ENCODE results near the gene SLC6A5. TPM values are rescaled to one million over a fixed set of nuclear protein-coding genes. Genes with fewer than 3 reads are reported as not detected.
A peak's percentile ranks its signal among the peaks of the same experiment; 100 is the strongest.

Gene SLC6A5
- total and polyA plus RNA-seq, 7 experiments from 2014 or later: not detected

DNA sequence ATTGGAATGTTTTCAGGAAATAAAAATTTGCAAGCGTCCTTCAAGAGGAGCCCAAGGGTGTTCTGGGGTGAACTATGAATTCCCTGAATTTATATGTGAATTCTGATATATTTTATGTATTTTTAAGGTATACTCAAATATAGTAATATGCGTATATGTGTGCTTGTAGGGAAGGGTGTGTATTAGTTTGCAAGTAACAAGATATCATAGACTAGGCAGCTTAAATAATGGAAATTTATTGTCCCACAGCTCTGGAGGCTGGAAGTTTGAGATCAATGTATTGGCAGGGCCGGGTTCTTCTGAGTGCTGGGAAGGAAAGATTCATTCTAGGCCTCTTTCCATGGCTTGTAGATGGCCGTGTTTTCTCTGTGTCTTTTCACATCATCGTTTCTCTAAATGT is 16.2 kb upstream of the SLC6A5 start:
- Mint-ChIP-seq H3K4me3 (no peak overlapping the region), H3K9me3 (peaks cover 0 to 5% (median 0%) of the 10 kb centered on the region in 11 donors), H3K4me1 (peaks cover 0 to 4% (median 0%) of the 10 kb centered on the region in 7 donors), H3K27ac (no peak overlapping the region), H3K27me3 (peaks cover 2 to 9% (median 5%) of the 10 kb centered on the region in 5 donors), H3K36me3 (no peaks in the 10 kb centered on the region)
- Histone ChIP-seq H3K4me1 (ENCODE audit: control insufficient read depth in 2 of 2, insufficient read depth in 2 of 2, low read length in 2 of 2) (no peaks in the 10 kb centered on the region), H3K36me3 (ENCODE audit: control insufficient read depth in 2 of 3, insufficient read depth in 3 of 3, low read length in 3 of 3) (no peaks in the 10 kb centered on the region), H3K4me3 (ENCODE audit: low read length) (no peak overlapping the region), H3K27me3 (ENCODE audit: control insufficient read depth in 2 of 2, insufficient read depth in 2 of 2, low read length in 2 of 2) (no peaks in the 10 kb centered on the region), H3K9me3 (ENCODE audit: control insufficient read depth in 2 of 3, low read length in 3 of 3) (no peaks in the 10 kb centered on the region), H3K27ac (ENCODE audit: low read depth, low read length) (no peak overlapping the region)
- POLR2A ChIA-PET: no interaction called here
- intact Hi-C loops (cut with micrococcal nuclease): no loop called here
- DNase-seq (no peak), ATAC-seq (no peak)
- CTCF ChIA-PET: no interaction called here

GRCh38 chr11:20584093-20584774 is 15.2 kb upstream of the SLC6A5 start:
- intact Hi-C loops (cut with micrococcal nuclease): no loop called here
- H3K36me3 ChIP-seq (ENCODE audit: control insufficient read depth in 2 of 3, insufficient read depth in 3 of 3, low read length in 3 of 3): no peaks in the 10 kb centered on the region
- no peaks in the 10 kb centered on the region for H3K9me3 ChIP-seq (ENCODE audit: control insufficient read depth in 2 of 3, low read length in 3 of 3)
- H3K4me1 ChIP-seq (ENCODE audit: control insufficient read depth in 2 of 2, insufficient read depth in 2 of 2, low read length in 2 of 2): no peaks in the 10 kb centered on the region
- ChIA-PET POLR2A (no interaction called here), CTCF (no interaction called here)
- H3K4me3 Mint-ChIP-seq: no peak overlapping the region
- peak overlapping the region in 2 of 9 donors; percentile 1 to 13 for H3K27ac Mint-ChIP-seq
- peaks cover 3 to 19% (median 11%) of the 10 kb centered on the region in 5 donors for H3K27me3 Mint-ChIP-seq
- H3K27ac ChIP-seq (ENCODE audit: low read depth, low read length): no peak overlapping the region
- no peak for ATAC-seq
- H3K4me1 Mint-ChIP-seq: peaks cover 0 to 4% (median 0%) of the 10 kb centered on the region in 7 donors
- no peaks in the 10 kb centered on the region for H3K36me3 Mint-ChIP-seq
- no peak for DNase-seq
- peaks cover 0 to 5% (median 0%) of the 10 kb centered on the region in 11 donors for H3K9me3 Mint-ChIP-seq
- H3K4me3 ChIP-seq (ENCODE audit: low read length): no peak overlapping the region
- no peaks in the 10 kb centered on the region for H3K27me3 ChIP-seq (ENCODE audit: control insufficient read depth in 2 of 2, insufficient read depth in 2 of 2, low read length in 2 of 2)

DNA sequence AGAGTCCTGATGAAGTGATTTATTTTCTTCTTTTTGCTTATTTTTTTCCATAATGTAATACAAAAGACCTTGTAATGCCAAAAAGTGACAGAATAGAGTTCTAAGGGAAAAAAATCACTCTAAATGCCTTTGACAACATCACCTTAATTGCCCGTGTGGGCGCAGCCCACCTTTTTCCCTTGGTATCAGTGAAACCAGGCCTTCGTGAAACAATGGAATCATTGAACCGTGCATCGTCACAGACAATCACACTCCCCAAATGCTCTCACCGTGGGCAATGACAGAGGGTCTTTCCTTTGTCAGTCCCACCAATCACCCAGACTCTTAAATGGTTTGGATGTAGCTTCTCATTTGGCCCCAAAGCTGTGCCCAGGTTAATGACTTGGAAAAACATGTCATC is 9.6 kb upstream of the SLC6A5 start:
- H3K4me3 Mint-ChIP-seq: no peak overlapping the region
- Histone ChIP-seq H3K9me3 (ENCODE audit: control insufficient read depth in 2 of 3, low read length in 3 of 3) (no peaks in the 10 kb centered on the region), H3K4me1 (ENCODE audit: control insufficient read depth in 2 of 2, insufficient read depth in 2 of 2, low read length in 2 of 2) (no peaks in the 10 kb centered on the region), H3K36me3 (ENCODE audit: control insufficient read depth in 2 of 3, insufficient read depth in 3 of 3, low read length in 3 of 3) (no peaks in the 10 kb centered on the region), H3K27me3 (ENCODE audit: control insufficient read depth in 2 of 2, insufficient read depth in 2 of 2, low read length in 2 of 2) (no peaks in the 10 kb centered on the region), H3K4me3 (ENCODE audit: low read length) (no peak overlapping the region), H3K27ac (ENCODE audit: low read depth, low read length) (no peak overlapping the region)
- peaks cover 0 to 5% (median 0%) of the 10 kb centered on the region in 11 donors for H3K9me3 Mint-ChIP-seq
- H3K27ac Mint-ChIP-seq: no peak overlapping the region
- no peak for DNase-seq
- H3K4me1 Mint-ChIP-seq: peaks cover 0 to 4% (median 0%) of the 10 kb centered on the region in 7 donors
- ATAC-seq: no peak
- intact Hi-C loops (cut with micrococcal nuclease): no loop called here
- H3K36me3 Mint-ChIP-seq: no peaks in the 10 kb centered on the region
- ChIA-PET POLR2A (no interaction called here), CTCF (no interaction called here)
- peaks cover 15 to 41% (median 31%) of the 10 kb centered on the region in 5 donors for H3K27me3 Mint-ChIP-seq

GRCh38 chr11:20590381-20590780 is 9.0 kb upstream of the SLC6A5 start:
- ChIA-PET POLR2A (no interaction called here), CTCF (no interaction called here)
- peaks cover 0 to 4% (median 0%) of the 10 kb centered on the region in 7 donors for H3K4me1 Mint-ChIP-seq
- no peaks in the 10 kb centered on the region for H3K36me3 Mint-ChIP-seq
- DNase-seq: no peak
- ATAC-seq: no peak
- H3K27ac Mint-ChIP-seq: no peak overlapping the region
- no peaks in the 10 kb centered on the region for H3K36me3 ChIP-seq (ENCODE audit: control insufficient read depth in 2 of 3, insufficient read depth in 3 of 3, low read length in 3 of 3)
- H3K4me3 ChIP-seq (ENCODE audit: low read length): no peak overlapping the region
- no peak overlapping the region for H3K4me3 Mint-ChIP-seq
- intact Hi-C loops (cut with micrococcal nuclease): no loop called here
- H3K27me3 Mint-ChIP-seq: peaks cover 21 to 47% (median 37%) of the 10 kb centered on the region in 5 donors
- H3K9me3 Mint-ChIP-seq: peaks cover 0 to 5% (median 0%) of the 10 kb centered on the region in 11 donors
- no peaks in the 10 kb centered on the region for H3K9me3 ChIP-seq (ENCODE audit: control insufficient read depth in 2 of 3, low read length in 3 of 3)
- no peak overlapping the region for H3K27ac ChIP-seq (ENCODE audit: low read depth, low read length)
- H3K27me3 ChIP-seq (ENCODE audit: control insufficient read depth in 2 of 2, insufficient read depth in 2 of 2, low read length in 2 of 2): no peaks in the 10 kb centered on the region
- H3K4me1 ChIP-seq (ENCODE audit: control insufficient read depth in 2 of 2, insufficient read depth in 2 of 2, low read length in 2 of 2): no peaks in the 10 kb centered on the region

DNA sequence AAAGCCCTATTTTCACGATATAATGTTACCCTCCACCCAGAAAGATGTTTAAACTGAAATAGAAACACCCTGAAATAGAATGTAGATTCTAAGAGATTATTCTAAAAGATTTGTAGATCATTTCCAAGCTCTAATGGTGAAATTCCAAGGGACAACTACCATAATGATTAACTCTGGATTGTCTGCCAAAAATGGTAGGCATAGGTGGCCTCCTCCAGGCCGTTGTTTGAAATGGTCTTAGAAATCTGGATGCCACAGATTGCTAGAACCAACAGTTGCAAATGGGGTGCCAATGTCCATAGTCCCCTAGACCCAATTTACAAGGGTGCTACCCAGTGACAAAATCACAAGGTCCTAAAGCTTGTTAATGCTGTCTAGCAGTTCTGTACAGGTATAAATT is 6.7 kb upstream of the SLC6A5 start:
- peaks cover 43 to 64% (median 55%) of the 10 kb centered on the region in 5 donors for H3K27me3 Mint-ChIP-seq

GRCh38 chr11:20594274-20595061 is 4.9 kb upstream of the SLC6A5 start:
- peaks cover 0 to 13% (median 8%) of the 10 kb centered on the region in 7 donors for H3K4me1 Mint-ChIP-seq
- peaks cover 52 to 63% (median 58%) of the 10 kb centered on the region in 5 donors for H3K27me3 Mint-ChIP-seq
- no peak overlapping the region for H3K4me3 Mint-ChIP-seq
- H3K27ac Mint-ChIP-seq: no peak overlapping the region
- intact Hi-C loops (cut with micrococcal nuclease): no loop called here
- H3K36me3 ChIP-seq (ENCODE audit: control insufficient read depth in 2 of 3, insufficient read depth in 3 of 3, low read length in 3 of 3): no peaks in the 10 kb centered on the region
- no peaks in the 10 kb centered on the region for H3K9me3 ChIP-seq (ENCODE audit: control insufficient read depth in 2 of 3, low read length in 3 of 3)
- no peak for ATAC-seq
- no peak overlapping the region for H3K27ac ChIP-seq (ENCODE audit: low read depth, low read length)
- H3K36me3 Mint-ChIP-seq: peaks cover 0 to 5% (median 0%) of the 10 kb centered on the region in 5 donors
- ChIA-PET CTCF (interaction anchor here (0.7 kb wide), 1 partner anchor 16 kb away, joined by 4 read pairs; no protein-coding TSS in a partner anchor), POLR2A (no interaction called here)
- H3K4me3 ChIP-seq (ENCODE audit: low read length): no peak overlapping the region
- no peaks in the 10 kb centered on the region for H3K27me3 ChIP-seq (ENCODE audit: control insufficient read depth in 2 of 2, insufficient read depth in 2 of 2, low read length in 2 of 2)
- no peaks in the 10 kb centered on the region for H3K4me1 ChIP-seq (ENCODE audit: control insufficient read depth in 2 of 2, insufficient read depth in 2 of 2, low read length in 2 of 2)
- peaks cover 0 to 11% (median 0%) of the 10 kb centered on the region in 11 donors for H3K9me3 Mint-ChIP-seq
- no peak for DNase-seq

More for the DNA sequence above, 6.7 kb upstream of the SLC6A5 start:
- Mint-ChIP-seq H3K27ac (no peak overlapping the region), H3K4me3 (no peak overlapping the region), H3K4me1 (peaks cover 0 to 8% (median 4%) of the 10 kb centered on the region in 7 donors), H3K9me3 (peaks cover 0 to 3% (median 0%) of the 10 kb centered on the region in 11 donors), H3K36me3 (peaks cover 0 to 1% (median 0%) of the 10 kb centered on the region in 5 donors)
- Histone ChIP-seq H3K27me3 (ENCODE audit: control insufficient read depth in 2 of 2, insufficient read depth in 2 of 2, low read length in 2 of 2) (no peaks in the 10 kb centered on the region), H3K36me3 (ENCODE audit: control insufficient read depth in 2 of 3, insufficient read depth in 3 of 3, low read length in 3 of 3) (no peaks in the 10 kb centered on the region), H3K9me3 (ENCODE audit: control insufficient read depth in 2 of 3, low read length in 3 of 3) (no peaks in the 10 kb centered on the region), H3K27ac (ENCODE audit: low read depth, low read length) (no peak overlapping the region), H3K4me1 (ENCODE audit: control insufficient read depth in 2 of 2, insufficient read depth in 2 of 2, low read length in 2 of 2) (no peaks in the 10 kb centered on the region), H3K4me3 (ENCODE audit: low read length) (no peak overlapping the region)
- DNase-seq (no peak), ATAC-seq (no peak)
- intact Hi-C loops (cut with micrococcal nuclease): no loop called here
- POLR2A ChIA-PET: no interaction called here
- CTCF ChIA-PET: no interaction called here

Data from naive thymus-derived CD4-positive, alpha-beta T cell (primary cell).